Keratinocyte (primary cell): ENCODE measurements around the gene ARHGAP15. TPM values are rescaled to one million over a fixed set of nuclear protein-coding genes. Genes with fewer than 3 reads are reported as not detected.

Source experiments
- DNase-seq: peaks from one replicate; pipeline ENCODE4 v3.0.0-alpha.2; 2011; ENCODE audit warnings: low read depth, missing footprints, low spot score
- FAIRE-seq: peaks from 2 replicates; lab custom pipeline; 2011; peaks lifted over from hg19 to GRCh38; lab: Jason Lieb, UNC
- H2AFZ ChIP-seq: 2 replicates; pipeline ENCODE4 v1.6.0; 2012; ENCODE audit warnings: low read length, control low read depth, inconsistent platforms; ENCODE audit not compliant: control insufficient read depth
- H3K27ac ChIP-seq: 2 replicates; pipeline ENCODE4 v1.5.1; 2011; ENCODE audit warnings: low read length; ENCODE audit not compliant: control insufficient read depth, insufficient read depth
- H3K27me3 ChIP-seq: 3 replicates; pipeline ENCODE4 v1.6.0; 2011; ENCODE audit warnings: low read length; ENCODE audit not compliant: control insufficient read depth, insufficient read depth; ENCODE audit errors: extremely low read depth
- H3K36me3 ChIP-seq, 2 experiments: 2 replicates in 1 of 2; 3 replicates in 1 of 2; pipeline ENCODE4 v1.5.1; 2011; ENCODE audit warnings: low read length in 2 of 2, mild to moderate bottlenecking in 1 of 2; ENCODE audit not compliant: control insufficient read depth in 2 of 2, insufficient read depth in 2 of 2; ENCODE audit errors: extremely low read depth in 1 of 2
- H3K4me1 ChIP-seq: 3 replicates; pipeline ENCODE4 v1.5.1; 2011; ENCODE audit warnings: low read length; ENCODE audit not compliant: control insufficient read depth, insufficient read depth; ENCODE audit errors: extremely low read depth
- H3K4me2 ChIP-seq: 3 replicates; pipeline ENCODE4 v1.6.0; 2011; ENCODE audit warnings: low read depth, low read length; ENCODE audit not compliant: control insufficient read depth, insufficient read depth; ENCODE audit errors: extremely low read depth
- H3K4me3 ChIP-seq, 3 experiments: fragments of 200-600 bp in 1 of 3; sonication (generic) in 1 of 3; 2 replicates in 2 of 3; 3 replicates in 1 of 3; pipeline ENCODE4 v1.5.1; 2011 to 2016; ENCODE audit warnings: low read length in 3 of 3, mild to moderate bottlenecking in 3 of 3, control low read depth in 2 of 3, inconsistent platforms in 1 of 3, low read depth in 1 of 3, mixed read lengths in 1 of 3, mixed run types in 1 of 3, moderate library complexity in 1 of 3; ENCODE audit not compliant: control insufficient read depth in 2 of 3, insufficient read depth in 2 of 3; ENCODE audit errors: extremely low read depth in 1 of 3
- H3K79me2 ChIP-seq: 2 replicates; pipeline ENCODE4 v1.6.0; 2012; ENCODE audit warnings: low read length; ENCODE audit not compliant: control insufficient read depth, insufficient read depth
- H3K9ac ChIP-seq: 3 replicates; pipeline ENCODE4 v1.6.0; 2011; ENCODE audit warnings: low read length; ENCODE audit not compliant: control insufficient read depth, insufficient read depth; ENCODE audit errors: extremely low read depth
- H3K9me1 ChIP-seq: 3 replicates; pipeline ENCODE4 v1.6.0; 2011; ENCODE audit warnings: low read length; ENCODE audit not compliant: control insufficient read depth, insufficient read depth; ENCODE audit errors: extremely low read depth
- H3K9me3 ChIP-seq: 2 replicates; pipeline ENCODE4 v1.5.1; 2012; ENCODE audit warnings: low read depth, low read length; ENCODE audit not compliant: control insufficient read depth
- H4K20me1 ChIP-seq: 3 replicates; pipeline ENCODE4 v1.6.0; 2011; ENCODE audit warnings: low read length; ENCODE audit not compliant: control insufficient read depth, insufficient read depth; ENCODE audit errors: extremely low read depth
- CTCF ChIP-seq, 3 experiments: IDR thresholded peaks in 1 of 3; conservative IDR thresholded peaks in 1 of 3; optimal IDR thresholded peaks in 1 of 3; 2 replicates in 2 of 3; 3 replicates in 1 of 3; pipeline versions ENCODE3 to v1.5.1; 2011; ENCODE audit warnings: low read length in 3 of 3, mild to moderate bottlenecking in 3 of 3, moderate library complexity in 2 of 3, control low read depth in 1 of 3, inconsistent platforms in 1 of 3; ENCODE audit not compliant: insufficient read depth in 2 of 3; ENCODE audit errors: extremely low read depth in 1 of 3
- EZH2 ChIP-seq: IDR thresholded peaks from one replicate; pipeline ENCODE4 v1.6.1; 2012; ENCODE audit warnings: inconsistent platforms, mild to moderate bottlenecking, low read length, moderate library complexity
- dilution Hi-C: fragments of 300-500 bp; cut with MboI; formaldehyde crosslinking; loops from one replicate; pipeline ENCODE4 v1.7.0; 2020; ENCODE audit warnings: low sequenced_read_pairs; ENCODE audit not compliant: extremely low pct_ligation_motif_present
- polyA plus RNA-seq, 5 experiments: library from polyadenylated mRNA; depleted of rRNA in 3 of 5; stranded (reverse) in 3 of 5; stranded (forward) in 1 of 5; unstranded in 1 of 5; fragments of >200 nt; gene quantifications; 1 replicate in 1 of 5; 2 replicates in 3 of 5; 3 replicates in 1 of 5; pipeline versions ENCODE4 v1.2.1 to v1.2.3, GENCODE V29; 2011 to 2012; ENCODE audit warnings: missing spikeins in 2 of 5, low read depth in 1 of 5, low replicate concordance in 1 of 5

Gene ARHGAP15
- polyA plus RNA-seq, 1 donor (not counting 4 experiments of a cell fraction or from before 2014, with no cell fraction given): not detected

GRCh38 chr2:143635302-143635701 is 506.1 kb downstream of the ARHGAP15 start:
- Histone ChIP-seq H3K27me3 (no peaks in the 10 kb centered on the region), H3K27ac (no peak overlapping the region), H3K9me3 (no peaks in the 10 kb centered on the region), H2AFZ (no peak overlapping the region), H3K9me1 (no peaks in the 10 kb centered on the region), H3K9ac (no peak overlapping the region), H3K4me3 (no peak overlapping the region), H3K4me2 (no peak overlapping the region), H4K20me1 (no peaks in the 10 kb centered on the region), H3K79me2 (no peaks in the 10 kb centered on the region), H3K4me1 (no peaks in the 10 kb centered on the region), H3K36me3 (no peaks in the 10 kb centered on the region)
- TF ChIP-seq CTCF (optimal IDR thresholded peaks at IDR 0.05 in 1 of 3, IDR thresholded peaks at IDR 0.05 in 1 of 3, conservative IDR thresholded peaks at IDR 0.05 in 1 of 3; ENCODE audit: extremely low read depth in 1 of 3, insufficient read depth in 2 of 3, low read length in 3 of 3) (no peak), EZH2 (no peak)
- dilution Hi-C loops: no loop called here
- FAIRE-seq (no peak), DNase-seq (no peak)

- no peaks in the 10 kb centered on the region for H4K20me1 ChIP-seq
- no peaks in the 10 kb centered on the region for H3K9me1 ChIP-seq
- no peaks in the 10 kb centered on the region for H3K79me2 ChIP-seq
- H3K27me3 ChIP-seq: no peaks in the 10 kb centered on the region
- DNase-seq: no peak
- no peaks in the 10 kb centered on the region for H3K36me3 ChIP-seq
- no peak for TF ChIP-seq CTCF (optimal IDR thresholded peaks at IDR 0.05 in 1 of 3, IDR thresholded peaks at IDR 0.05 in 1 of 3, conservative IDR thresholded peaks at IDR 0.05 in 1 of 3; ENCODE audit: extremely low read depth in 1 of 3, insufficient read depth in 2 of 3, low read length in 3 of 3)
- no peak for TF ChIP-seq EZH2
- FAIRE-seq: no peak
- dilution Hi-C loops: no loop called here
- H3K9me3 ChIP-seq: no peaks in the 10 kb centered on the region
- no peak overlapping the region for H3K27ac ChIP-seq
- H3K4me1 ChIP-seq: no peaks in the 10 kb centered on the region
- no peak overlapping the region for H3K4me2 ChIP-seq
- H3K4me3 ChIP-seq: no peak overlapping the region
- no peak overlapping the region for H3K9ac ChIP-seq
- no peak overlapping the region for H2AFZ ChIP-seq
Measured at GRCh38 chr2:143635936-143636335, 506.7 kb downstream of the ARHGAP15 start.
